MM.1S (cell line): ENCODE results near the gene ZNF575.

ENCODE experiments used
- CTCF ChIP-seq: fragments of 300-600 bp; sonication (generic); IDR thresholded peaks from 2 replicates; pipeline ENCODE4 v1.5.1; 2016; ENCODE audit warnings: antibody characterized with exemption, low read length, mixed read lengths
- EZH2 ChIP-seq: fragments of 300-600 bp; sonication (generic); optimal IDR thresholded peaks from 2 replicates; pipeline ENCODE3; 2017; ENCODE audit warnings: low read depth, mild to moderate bottlenecking, antibody characterized with exemption, low read length, mixed read lengths
- EZH2phosphoT487 ChIP-seq: fragments of 300-600 bp; sonication (generic); IDR thresholded peaks from 2 replicates; pipeline ENCODE4 v1.6.1; 2018; ENCODE audit warnings: antibody characterized with exemption, low read length

- no peak for TF ChIP-seq CTCF
- TF ChIP-seq EZH2 = no peak
- no peak for TF ChIP-seq EZH2phosphoT487
Observed at GRCh38 chr19:43498233-43498842, 34.6 kb upstream of the ZNF575 start.
